Epithelial cell of esophagus (primary cell): Measurements from ENCODE around the gene CD300C.

Experiments used
- DNase-seq: peaks from one replicate; pipeline ENCODE4 v3.0.0; 2010; ENCODE audit warnings: low read depth
- H3K4me3 ChIP-seq: 2 replicates; pipeline ENCODE4 v1.5.1; 2011; ENCODE audit warnings: mild to moderate bottlenecking, low read length, control low read depth
- CTCF ChIP-seq: IDR thresholded peaks from 2 replicates; pipeline ENCODE4 v1.5.1; 2011; ENCODE audit warnings: low read depth, mild to moderate bottlenecking, low read length, control low read depth, inconsistent platforms; ENCODE audit not compliant: insufficient read depth; ENCODE audit errors: missing control alignments

CD300C gene

GRCh38 chr17:74526681-74527080 is 19.2 kb downstream of the CD300C start:
- TF ChIP-seq CTCF: no peak
- DNase-seq: no peak
- H3K4me3 ChIP-seq: no peak overlapping the region

- no peak for TF ChIP-seq CTCF
- no peak for DNase-seq
- H3K4me3 ChIP-seq: no peak overlapping the region
These were observed 20.1 kb downstream of the CD300C start for GRCh38 chr17:74525781-74526288.

- H3K4me3 ChIP-seq: no peak overlapping the region
- no peak for DNase-seq
- TF ChIP-seq CTCF: no peak
These were observed 20.5 kb downstream of the CD300C start for GRCh38 chr17:74525465-74525725.

GRCh38 chr17:74524653-74525464 is 21.1 kb downstream of the CD300C start:
- no peak for DNase-seq
- TF ChIP-seq CTCF: no peak
- no peak overlapping the region for H3K4me3 ChIP-seq

GRCh38 chr17:74523308-74523707 is 22.6 kb downstream of the CD300C start:
- DNase-seq: no peak
- no peak for TF ChIP-seq CTCF
- H3K4me3 ChIP-seq: no peak overlapping the region

- TF ChIP-seq CTCF: no peak
- DNase-seq: no peak
- no peak overlapping the region for H3K4me3 ChIP-seq
These were observed 23.4 kb downstream of the CD300C start for GRCh38 chr17:74522381-74523105.
